ENCODE results near the gene ZBTB8B.
"Not testable (repeated sequence)": the region's sequence is repeated elsewhere in the genome, so short reads cannot be mapped to it uniquely, and the experiment has no call there.

DNA sequence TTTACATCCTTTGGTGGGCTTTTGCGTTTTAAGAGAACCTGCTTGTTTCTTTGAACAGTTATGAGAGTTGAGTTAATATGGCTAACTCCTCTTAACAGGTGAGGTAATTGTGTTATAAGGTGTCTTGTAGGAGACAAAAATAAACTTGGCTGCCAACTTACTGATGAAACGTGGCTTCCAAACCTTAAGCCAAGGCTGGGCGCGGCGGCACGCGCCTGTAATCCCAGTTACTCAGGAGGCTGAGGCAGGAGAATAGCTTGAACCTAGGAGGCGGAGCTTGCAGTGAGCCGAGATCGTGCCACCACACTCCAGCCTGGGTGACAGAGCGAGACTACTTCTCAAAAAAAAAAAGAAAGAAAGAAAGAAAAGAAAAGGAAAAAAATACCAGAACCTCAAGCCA, 8.1 kb downstream of the ZBTB8B start:
- TF ChIP-seq, protein P1, sequence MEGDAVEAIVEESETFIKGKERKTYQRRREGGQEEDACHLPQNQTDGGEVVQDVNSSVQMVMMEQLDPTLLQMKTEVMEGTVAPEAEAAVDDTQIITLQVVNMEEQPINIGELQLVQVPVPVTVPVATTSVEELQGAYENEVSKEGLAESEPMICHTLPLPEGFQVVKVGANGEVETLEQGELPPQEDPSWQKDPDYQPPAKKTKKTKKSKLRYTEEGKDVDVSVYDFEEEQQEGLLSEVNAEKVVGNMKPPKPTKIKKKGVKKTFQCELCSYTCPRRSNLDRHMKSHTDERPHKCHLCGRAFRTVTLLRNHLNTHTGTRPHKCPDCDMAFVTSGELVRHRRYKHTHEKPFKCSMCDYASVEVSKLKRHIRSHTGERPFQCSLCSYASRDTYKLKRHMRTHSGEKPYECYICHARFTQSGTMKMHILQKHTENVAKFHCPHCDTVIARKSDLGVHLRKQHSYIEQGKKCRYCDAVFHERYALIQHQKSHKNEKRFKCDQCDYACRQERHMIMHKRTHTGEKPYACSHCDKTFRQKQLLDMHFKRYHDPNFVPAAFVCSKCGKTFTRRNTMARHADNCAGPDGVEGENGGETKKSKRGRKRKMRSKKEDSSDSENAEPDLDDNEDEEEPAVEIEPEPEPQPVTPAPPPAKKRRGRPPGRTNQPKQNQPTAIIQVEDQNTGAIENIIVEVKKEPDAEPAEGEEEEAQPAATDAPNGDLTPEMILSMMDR (IDR thresholded peaks at IDR 0.05; ENCODE audit: low read depth, low read length, poor library complexity, severe bottlenecking): not testable (repeated sequence)
- TF ChIP-seq EZH2phosphoT487 (IDR thresholded peaks at IDR 0.05; ENCODE audit: borderline replicate concordance, low read length): not testable (repeated sequence)

Measured in DOHH2 (cell line).